Midbrain (tissue), 1 donor: ENCODE measurements around the gene GLI3.

ENCODE experiments used
- DNase-seq: peaks from one replicate; lab custom pipeline; 2025; lab: John Stamatoyannopoulos, UW

The GLI3 gene

DNA sequence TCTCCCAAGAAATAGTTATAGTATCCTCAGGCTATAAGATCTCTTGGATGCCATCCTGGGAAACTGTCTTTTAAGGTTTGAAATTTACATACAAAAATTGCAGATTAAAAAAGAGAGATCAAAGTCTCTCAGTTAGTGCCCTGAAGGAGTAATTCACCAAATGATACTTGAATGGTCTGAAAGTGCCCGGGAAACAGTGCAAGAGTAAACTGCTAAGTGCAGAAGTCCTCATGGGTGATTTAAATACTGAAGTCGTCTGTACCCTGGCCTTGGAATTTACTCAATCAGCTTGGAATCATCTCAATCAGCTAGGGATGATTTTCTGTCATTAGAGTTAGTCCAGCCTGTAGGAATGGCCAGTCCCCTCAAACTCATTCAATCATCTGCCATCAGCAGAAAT is 155.3 kb downstream of the GLI3 start:
- DNase-seq, result no peak

DNA sequence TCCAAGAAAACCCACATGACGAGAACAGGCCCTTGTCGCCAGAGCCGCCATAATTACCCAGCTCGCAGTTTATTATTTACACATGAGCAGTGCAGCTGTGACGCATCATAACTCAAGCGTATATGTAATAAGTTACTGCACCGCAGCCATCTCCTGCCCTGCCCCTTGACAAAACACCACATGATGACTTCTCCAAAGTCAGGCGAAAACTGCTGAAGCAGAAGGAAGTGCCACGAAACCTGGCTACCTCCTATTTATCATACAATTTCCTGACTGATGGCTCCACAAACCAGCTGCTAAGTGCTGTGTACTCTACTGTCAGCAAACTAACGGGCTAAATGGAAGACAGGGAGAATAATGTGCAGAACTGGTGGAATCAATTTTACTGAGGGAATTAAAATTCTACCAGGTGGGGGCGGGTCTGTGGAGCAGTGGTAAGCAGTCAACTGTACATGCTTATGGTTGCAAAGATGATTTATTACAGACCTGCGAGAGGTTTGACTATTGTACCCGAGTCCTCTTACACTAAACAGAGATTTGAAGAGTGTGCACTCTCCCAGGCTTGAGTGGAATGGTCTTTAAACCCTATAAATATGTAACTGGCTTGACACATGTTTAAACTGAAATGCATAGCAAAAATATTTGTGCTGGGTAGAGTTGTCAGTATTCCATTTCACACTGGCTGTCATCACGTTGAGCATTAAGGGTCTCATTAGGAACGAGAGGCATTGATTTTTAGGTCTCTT is 156.0 kb downstream of the GLI3 start:
- no peak for DNase-seq

DNA sequence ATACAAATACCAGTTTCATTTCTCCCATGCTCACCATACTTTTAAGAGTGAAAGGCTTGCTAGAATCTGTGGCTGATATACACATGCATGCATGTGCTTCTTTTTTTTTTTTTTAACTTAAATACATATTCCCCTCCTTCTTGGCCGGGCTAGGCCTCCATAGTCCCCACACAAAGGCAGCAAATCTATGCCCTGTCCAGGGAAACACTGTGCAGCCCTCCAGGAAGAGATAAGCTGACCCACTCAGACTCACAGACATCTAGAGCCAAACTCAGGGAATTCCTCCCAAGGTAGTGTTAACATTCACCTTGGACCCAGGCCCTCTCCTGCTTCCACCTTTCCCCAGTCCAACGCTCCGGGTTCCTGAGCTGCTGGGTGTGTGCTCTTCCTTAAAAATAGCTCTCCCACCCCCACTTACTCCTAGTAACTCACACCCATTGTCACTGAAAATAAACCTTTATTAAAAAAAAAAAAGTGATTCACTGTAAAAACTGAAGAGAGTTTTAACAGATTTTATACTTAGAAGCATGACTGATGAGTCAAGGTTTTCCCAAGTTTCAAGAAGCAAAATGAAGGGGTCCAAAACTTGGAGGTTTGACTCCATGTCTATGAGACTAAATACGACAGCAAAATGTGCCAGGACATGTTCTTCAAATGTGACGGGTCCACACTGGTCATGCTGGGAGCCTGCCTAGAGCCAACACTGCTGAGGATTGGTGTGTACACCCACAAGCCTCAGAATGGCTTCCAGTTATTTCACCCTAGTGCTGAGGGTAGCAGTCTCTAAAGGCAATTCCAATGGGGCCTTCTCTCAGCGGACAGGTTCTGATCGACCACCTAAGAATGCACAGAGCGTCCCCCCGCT is 159.5 kb downstream of the GLI3 start:
- DNase-seq, result no peak

DNA sequence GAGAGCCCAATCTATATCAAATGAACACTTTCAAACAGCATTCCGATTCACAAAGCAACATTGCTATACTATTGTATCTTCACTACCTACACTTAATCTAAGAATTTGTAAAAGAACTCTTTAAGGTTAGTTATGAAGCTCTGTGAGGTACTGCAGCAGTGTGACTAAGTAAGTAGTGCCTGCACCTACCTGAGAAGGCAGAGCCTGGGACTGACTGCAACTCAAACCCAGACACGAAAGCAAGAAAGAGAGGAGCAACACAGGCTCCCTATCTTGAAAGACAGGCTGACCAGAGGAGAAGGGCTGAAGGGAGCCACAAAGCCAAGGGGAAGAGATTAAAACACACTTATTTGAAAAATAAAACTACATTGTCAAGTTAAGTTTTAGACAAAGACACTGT is 160.1 kb downstream of the GLI3 start:
- DNase-seq, result no peak

DNA sequence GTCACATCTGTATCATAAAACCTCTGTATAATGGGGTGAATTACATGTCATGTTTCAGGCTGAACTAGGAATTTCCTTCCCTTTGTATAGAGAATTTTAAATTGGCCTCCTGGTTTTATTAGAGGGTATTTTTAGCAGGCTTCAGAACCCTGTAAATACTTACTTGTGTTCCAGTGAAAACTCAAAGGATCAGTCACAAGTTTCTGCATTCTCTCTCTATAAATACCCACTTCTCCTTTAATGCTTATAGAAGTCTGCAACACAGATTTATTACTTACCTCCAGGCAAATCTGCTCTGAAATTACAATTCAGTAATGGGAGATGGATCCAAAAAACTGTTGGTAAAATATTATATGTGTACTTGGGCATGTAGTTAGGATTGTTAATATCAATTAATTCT is 161.6 kb downstream of the GLI3 start:
- DNase-seq, result no peak

DNA sequence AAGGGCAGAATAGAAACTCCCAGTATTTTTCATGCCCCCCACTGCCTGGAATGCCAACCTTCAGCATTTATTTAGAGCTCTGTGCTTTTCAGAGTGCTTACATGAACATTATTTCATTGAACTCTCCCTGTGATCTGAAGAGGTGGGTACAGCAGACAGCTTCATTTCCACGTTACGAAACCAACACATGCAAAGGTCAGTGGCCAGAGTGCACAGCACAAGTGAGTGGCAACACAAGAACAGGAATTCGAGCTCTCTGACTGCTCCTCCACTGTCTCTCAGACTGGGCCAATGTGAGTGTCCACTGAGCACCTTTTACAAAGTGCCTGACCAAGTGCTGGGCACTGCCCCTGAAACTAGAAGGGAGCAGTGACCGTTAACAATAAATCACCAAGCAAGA is 162.9 kb downstream of the GLI3 start:
- no peak for DNase-seq

DNA sequence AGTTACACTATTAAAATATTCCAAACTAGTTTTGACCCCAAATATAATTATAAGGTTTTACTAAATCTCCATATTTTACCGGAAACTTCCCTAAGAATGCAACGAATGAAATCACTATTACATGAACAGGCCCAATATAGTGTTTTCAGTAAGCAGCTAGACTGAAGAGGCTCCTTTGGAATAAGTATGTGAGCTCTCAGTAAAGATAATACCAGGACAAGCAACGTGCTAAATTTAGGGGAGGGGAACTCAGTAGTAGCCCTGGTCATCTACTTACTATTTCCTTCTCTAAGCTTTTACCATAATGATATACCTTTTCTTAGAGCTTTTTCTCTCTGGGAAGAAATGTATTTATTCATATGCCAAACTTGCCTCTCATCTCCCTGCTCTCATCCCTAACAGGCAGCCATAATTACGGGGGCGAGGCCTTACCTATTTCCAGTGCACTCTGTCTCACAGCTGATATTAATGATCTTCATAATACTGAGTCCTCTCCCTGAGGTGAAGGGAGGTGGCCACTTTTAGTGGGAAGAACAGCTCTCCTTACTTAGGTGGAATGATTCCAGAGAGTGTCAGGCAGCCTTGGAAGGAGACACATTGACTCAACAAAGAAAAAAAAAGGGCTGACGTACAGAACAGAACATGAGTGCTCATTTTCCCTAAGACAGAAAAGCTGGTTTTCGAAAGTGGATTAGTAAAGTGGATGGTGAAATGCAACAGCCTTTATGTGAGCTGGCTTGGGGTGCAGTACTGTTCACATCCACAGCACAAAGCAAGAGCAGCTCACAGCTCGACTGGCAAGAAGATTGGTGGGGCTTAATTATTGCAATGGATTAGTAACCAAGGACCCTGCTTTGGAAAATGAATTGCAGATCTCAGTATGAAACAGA is 165.4 kb downstream of the GLI3 start:
- DNase-seq, result no peak

DNA sequence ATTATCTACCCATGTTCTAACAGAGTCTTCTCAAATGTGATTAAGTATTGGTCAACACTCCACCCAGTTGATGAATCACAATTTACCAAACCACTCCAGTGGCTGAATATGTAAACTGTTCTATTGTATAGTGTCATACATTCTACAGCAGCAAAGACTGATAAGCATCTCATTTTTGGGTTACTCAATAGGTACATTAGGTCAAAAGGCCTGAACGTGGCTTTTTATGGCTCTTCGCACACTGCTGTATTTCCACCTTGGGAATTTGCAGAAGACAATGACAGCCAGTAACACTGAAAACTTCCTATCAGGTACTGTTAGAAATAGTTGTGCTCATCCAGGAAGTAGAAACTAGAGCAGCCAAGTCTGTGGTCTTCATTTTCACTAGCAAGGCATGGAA is 166.9 kb downstream of the GLI3 start:
- DNase-seq, result no peak

DNA sequence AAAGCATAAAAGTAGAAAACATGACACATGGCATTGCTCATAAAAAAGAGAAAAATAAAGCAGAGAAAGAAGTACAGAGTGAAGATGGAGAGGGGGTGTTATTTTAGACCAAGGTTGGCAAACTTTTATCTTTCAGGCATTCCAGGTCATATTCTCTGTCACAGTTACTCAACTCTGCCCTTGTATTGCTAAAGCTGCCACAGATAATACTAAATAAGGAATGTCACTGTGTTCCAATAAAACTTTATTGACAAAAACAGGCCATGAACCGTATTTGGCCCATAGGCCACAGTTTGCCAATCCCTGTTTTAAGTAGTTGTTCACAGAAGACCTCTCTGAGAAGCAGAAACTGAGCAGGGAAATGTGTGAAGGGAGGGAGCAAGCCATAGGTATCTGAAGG is 167.4 kb downstream of the GLI3 start:
- DNase-seq, result no peak

DNA sequence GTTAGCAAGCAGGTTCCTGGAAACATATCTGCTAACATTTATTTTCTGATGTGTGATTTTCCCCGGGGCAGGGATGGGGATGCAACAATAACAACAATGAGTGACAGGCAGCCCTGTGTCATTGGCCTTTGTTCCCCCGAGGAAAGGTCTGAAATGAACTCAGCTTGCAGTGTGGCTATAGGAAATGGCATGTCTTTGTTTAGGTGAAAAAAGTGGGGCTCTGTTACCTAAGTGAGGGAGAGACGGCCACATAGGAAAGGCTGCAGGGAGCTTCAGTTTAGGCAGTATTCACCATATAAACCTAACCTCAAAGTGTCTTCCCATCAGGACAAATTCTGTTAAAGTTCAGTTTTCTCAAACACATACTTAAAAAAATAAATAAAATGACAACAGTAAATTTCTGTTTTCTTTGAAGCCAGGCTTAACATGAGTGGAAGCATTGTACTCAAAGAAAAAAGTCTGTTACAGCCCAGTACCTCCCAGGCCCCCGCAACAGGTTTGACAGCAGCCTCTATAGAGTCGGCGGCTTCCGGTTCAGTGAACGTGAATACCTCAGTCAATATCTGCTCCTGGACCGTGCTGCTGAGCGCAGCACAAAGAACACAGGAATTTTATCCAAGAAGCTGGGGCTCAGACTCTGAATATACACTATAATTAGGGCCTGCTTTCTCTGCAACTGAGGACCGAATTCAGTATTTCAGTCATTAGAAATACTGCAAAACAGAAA is 168.3 kb downstream of the GLI3 start:
- DNase-seq, result no peak

DNA sequence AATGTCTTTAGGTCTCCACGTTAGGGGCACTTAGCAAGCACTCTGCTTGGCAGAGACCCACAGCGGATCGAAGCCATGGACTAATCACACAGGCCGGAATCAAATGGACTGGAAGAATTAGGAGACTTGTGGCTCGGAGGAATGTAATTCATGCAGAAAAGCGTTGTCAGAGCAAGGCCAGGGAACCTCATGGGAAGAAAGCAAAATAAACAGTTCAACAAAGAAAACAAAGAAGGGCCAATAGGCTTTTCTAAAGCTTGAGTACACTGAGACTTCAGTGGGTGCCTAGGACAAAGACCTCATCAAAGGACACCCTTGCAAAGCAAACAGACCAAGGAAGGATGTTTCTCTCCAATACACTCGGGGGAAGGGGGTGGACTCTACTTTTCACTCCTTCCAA is 171.1 kb downstream of the GLI3 start:
- peak; percentile 12 for DNase-seq

DNA sequence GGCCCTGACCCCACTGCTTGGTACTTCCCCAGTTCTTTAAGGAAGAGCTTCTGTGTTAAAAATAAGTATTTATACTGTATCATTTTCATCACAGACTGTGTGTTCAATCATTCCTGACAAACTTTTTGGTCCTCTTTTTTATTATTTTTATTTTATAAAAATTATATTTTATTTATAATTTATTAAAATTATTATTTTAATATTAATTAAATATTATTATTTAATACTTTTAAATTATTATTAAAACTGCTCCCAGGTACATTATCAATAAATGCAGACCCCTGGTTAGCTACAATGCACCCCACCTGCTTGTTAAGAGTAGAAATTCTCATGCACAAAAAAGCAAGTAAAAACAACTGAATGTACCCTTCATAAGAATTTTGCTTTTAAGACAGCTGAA is 172.0 kb downstream of the GLI3 start:
- no peak for DNase-seq

DNA sequence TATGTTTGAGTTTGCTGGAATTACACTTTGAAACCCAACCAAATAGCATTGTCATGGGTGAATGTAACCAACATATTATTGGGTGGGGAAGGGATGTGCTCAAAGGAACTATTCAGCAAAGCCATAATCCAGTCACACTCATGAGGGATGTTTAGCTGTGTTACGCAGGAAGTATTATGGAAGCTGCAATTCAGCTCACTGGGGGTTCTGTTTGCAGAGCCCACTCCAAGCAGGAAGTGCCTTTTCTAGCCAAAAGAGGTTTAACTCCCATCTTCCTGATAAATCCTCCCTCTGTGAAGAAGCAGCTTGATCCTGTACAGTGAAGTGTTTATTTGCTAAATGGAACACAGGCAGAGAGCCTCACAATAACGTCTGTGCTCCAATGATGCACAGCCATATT is 172.5 kb downstream of the GLI3 start:
- DNase-seq, result no peak

DNA sequence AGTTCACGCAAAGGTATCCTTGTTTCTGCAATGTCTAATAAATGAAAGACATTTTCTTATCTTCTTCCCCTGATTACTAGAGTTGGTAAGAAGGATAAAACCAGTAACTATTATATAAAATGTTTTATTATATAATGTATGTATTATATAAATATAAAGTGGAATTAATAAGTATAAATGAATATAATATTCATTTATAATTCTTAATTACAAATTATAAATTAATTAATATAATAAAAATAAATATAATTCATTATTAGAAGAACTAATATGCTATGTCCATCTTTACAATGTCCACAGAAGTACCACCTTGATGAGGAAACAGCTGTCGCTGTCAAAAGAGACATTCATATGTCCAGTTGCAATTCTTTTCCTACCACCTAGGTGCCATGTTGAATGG is 177.7 kb downstream of the GLI3 start:
- DNase-seq, result no peak

DNA sequence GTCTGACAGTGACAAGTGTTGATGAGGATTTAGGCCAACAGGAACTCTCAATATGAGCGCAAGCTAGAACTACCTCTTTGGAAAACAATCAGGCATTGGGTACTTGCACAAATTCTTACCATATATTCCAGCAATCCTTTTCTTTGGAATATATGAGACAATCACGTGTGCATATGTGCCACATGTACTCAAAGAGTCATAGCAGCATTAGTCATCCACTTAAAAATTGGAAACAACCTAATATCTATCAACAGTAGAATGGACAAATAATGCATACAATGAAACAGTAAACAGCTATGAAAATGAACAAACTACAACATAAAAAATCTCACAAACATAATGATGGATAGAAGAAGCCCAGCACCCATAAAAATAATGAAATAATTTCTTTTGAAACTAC is 179.7 kb downstream of the GLI3 start:
- DNase-seq, result no peak

DNA sequence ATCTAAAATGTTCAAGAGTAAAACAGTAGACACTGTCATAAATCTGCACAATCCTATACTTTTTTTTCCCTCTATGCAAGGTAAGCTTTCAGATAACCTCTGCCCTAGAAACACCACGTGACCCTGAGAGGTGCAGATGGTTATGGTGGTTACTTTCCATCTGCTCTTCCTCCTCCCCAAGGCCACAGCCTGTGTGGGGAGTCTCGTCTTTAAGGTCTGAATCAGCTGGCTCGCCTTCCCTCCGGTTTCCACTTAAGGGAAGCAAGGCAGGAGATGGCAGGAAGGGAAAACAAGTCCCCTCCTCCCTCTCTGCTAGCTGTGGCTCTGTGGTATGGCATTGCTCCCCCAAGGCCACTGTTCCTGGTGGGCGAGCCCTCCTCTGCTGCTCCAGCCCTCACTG is 181.8 kb downstream of the GLI3 start:
- DNase-seq, result no peak

DNA sequence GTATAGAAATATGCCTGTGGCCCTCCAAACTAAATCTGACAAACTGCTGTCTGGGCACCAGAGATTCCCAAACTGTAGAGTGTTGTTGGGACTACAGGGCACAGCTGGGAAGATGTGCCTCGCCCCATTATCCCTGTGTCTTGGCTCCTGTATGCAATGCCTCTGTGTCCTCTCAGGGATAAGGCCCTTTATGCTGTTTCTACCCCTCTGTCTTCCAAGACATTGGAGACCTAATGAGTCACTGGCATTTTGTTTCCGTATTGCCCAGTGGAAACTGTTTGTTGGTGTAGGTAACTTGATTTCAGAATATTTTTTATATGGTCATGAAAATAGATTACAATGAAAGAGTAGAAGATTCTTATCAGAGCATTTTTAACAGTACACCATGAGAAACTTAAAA is 183.2 kb downstream of the GLI3 start:
- DNase-seq, result no peak

DNA sequence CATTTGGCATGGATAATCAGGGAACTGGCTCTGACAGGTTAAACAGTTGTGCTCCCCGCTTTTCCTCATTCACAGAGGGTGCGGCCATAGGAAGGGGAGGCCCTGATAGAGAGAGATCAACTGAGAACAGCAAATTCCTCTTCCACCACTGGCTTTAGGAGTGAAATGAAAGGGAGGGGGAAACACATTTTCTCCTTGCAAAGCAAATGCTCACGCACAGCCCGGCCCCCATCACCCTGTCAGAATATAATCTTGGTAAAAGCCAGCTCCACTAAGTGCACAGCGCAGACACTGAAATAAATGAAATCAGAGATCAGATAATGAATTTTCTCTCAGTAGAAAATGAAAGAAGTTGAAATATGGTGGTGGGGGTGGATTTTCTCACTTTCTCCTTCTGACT is 187.2 kb downstream of the GLI3 start:
- no peak for DNase-seq

DNA sequence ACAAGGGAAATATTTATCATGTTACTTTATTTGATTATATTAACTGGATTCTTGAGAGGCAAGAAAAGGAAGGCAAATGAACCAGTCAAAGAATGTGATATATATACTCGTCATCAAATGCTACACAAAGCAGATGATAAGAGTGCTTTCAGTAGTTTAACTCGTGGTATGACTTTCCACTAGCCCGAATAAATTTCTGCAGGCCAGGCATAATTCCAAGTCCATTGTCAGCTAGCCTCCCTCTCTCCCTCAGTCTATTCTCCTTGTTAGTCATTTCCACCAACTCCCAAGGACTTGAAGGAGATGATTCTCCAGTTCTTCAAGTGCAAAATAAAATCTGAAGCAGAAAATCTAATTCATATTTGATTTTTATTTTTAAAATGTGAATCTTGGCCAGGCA is 190.5 kb downstream of the GLI3 start:
- DNase-seq, result no peak

DNA sequence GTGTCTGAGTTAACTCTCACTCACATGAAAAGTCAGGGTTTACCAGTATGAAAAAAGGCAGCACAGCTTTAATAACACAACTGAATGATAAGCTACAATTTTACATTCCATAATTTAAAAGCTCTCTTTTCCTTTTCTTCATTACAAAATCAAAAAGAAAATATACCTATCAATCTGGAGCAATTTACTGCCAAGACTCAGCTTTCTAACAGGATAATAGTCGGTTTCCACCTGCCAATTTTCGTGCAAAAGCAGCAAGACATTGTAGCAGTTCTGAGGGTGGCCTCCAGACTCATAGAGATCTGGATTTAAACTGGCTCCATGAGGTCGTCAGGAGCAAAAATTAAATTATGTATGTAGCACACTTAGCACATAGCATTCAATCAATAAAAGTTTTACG is 191.0 kb downstream of the GLI3 start:
- no peak for DNase-seq

DNA sequence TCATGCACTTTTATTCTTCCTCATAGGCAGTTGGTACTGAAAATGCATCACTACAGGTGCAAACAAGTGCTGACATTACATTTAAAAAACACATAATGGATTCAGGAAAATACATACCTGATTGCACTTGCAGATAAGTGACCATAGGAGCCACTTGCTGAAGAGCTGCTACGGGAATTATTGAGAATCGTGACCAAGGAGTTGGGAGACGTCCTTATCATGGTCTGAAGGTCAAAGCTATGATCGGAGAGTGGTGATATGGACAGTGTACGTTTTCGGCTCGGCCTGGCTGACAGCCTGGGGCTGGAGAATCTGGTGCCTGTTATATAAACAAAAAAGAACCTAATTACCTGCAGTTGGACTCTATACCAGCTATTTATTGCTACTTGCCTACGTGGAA is 197.1 kb downstream of the GLI3 start:
- DNase-seq, result no peak

DNA sequence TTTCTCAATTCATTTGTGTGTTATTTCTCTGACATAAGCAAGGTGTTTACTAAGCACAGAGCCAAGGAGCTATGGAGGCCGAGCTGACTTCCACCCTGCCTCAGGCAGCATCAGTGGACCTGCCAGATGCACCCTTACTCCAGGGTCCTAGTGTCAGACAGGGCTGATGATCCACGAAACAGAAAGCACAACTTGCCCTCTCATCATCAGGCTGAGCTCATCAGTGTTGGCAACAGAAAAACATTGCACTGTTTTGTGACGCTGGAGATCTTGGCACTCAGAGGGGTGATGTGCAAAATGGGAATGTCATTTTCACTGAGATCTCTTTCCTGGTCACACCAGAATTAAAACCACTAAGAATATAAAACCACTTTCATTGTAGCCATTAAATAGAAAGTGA is 201.8 kb downstream of the GLI3 start:
- no peak for DNase-seq
